Hematopoietic multipotent progenitor cell treated with erythropoietin and hydrocortisone succinate and interleukin-3 and kit ligand, for 4 days (in vitro differentiated cells): Measurements from ENCODE around the gene FGF14.

Source experiments
- DNase-seq: peaks from one replicate; pipeline ENCODE4 v3.0.0-alpha.2; 2015

The FGF14 gene

GRCh38 chr13:101916108-101916774 is 485.6 kb downstream of the FGF14 start:
- DNase-seq = peak; percentile 21

- DNase-seq = no peak
Observed at GRCh38 chr13:101915755-101916107, 486.1 kb downstream of the FGF14 start.

GRCh38 chr13:101915331-101915730 is 486.5 kb downstream of the FGF14 start:
- DNase-seq = no peak

- no peak for DNase-seq
Observed at GRCh38 chr13:101911752-101912151, 490.1 kb downstream of the FGF14 start.

- no peak for DNase-seq
Observed at GRCh38 chr13:101903890-101904289, 498.0 kb downstream of the FGF14 start.

- DNase-seq = no peak
Observed at GRCh38 chr13:101898676-101899075, 503.2 kb downstream of the FGF14 start.

- no peak for DNase-seq
Observed at GRCh38 chr13:101896541-101896940, 505.3 kb downstream of the FGF14 start.

GRCh38 chr13:101893021-101893420 is 508.8 kb downstream of the FGF14 start:
- DNase-seq = no peak

- no peak for DNase-seq
Observed at GRCh38 chr13:101892296-101892695, 509.6 kb downstream of the FGF14 start.

GRCh38 chr13:101881593-101881992 is 520.3 kb downstream of the FGF14 start:
- no peak for DNase-seq

GRCh38 chr13:101880581-101880980 is 521.3 kb downstream of the FGF14 start:
- no peak for DNase-seq

- DNase-seq = no peak
Observed at GRCh38 chr13:101876951-101877350, 524.9 kb downstream of the FGF14 start.

GRCh38 chr13:101875717-101876393 is 526.0 kb downstream of the FGF14 start:
- DNase-seq = no peak

- no peak for DNase-seq
Observed at GRCh38 chr13:101875091-101875490, 526.8 kb downstream of the FGF14 start.

- no peak for DNase-seq
Observed at GRCh38 chr13:101869553-101869952, 532.3 kb downstream of the FGF14 start.

- DNase-seq = no peak
Observed at GRCh38 chr13:101868585-101869469, 533.0 kb downstream of the FGF14 start.

- no peak for DNase-seq
Observed at GRCh38 chr13:101866889-101867581, 534.8 kb downstream of the FGF14 start.

GRCh38 chr13:101858860-101859259 is 543.0 kb downstream of the FGF14 start:
- DNase-seq = no peak

GRCh38 chr13:101846701-101847100 is 555.1 kb downstream of the FGF14 start:
- no peak for DNase-seq

- no peak for DNase-seq
Observed at GRCh38 chr13:101846249-101846648, 555.6 kb downstream of the FGF14 start.

GRCh38 chr13:101845245-101846020 is 556.4 kb downstream of the FGF14 start:
- DNase-seq = no peak

- no peak for DNase-seq
Observed at GRCh38 chr13:101841698-101842097, 560.1 kb downstream of the FGF14 start.
